ENCODE data around the gene GJA1. TPM values are rescaled to one million over a fixed set of nuclear protein-coding genes. Genes with fewer than 3 reads are reported as not detected.
A peak's percentile ranks its signal among the peaks of the same experiment; 100 is the strongest.
"Not testable (repeated sequence)": the region's sequence is repeated elsewhere in the genome, so short reads cannot be mapped to it uniquely, and the experiment has no call there.

GJA1 gene
- 10 to 100 TPM in 1 of 4 donors, 1 to 10 TPM in 3; 6.8 to 10.8 (median 9.2) TPM for total RNA-seq

DNA sequence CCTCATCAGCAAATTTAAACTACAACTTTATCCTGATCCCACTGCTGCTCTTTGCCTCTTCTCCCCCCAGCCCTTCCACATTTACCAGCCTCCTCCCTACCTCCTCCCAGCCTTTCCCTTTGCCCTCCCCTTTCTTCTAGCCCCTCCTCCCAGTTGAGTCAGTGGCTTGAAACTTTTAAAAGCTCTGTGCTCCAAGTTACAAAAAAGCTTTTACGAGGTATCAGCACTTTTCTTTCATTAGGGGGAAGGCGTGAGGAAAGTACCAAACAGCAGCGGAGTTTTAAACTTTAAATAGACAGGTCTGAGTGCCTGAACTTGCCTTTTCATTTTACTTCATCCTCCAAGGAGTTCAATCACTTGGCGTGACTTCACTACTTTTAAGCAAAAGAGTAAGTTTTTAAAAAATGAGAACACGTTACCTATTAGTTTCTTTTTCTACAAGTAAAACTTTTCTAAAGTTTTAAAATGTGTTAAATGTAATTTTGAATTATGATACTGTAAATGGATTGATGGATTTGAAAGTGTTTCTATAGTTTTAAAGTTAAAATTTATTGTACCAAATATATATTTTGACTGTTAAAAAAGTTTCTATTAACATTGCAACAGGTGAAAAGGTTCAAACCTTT, at the start of gene GJA1:
Gene GJA1 (plus strand): TSS at position 203 of the 626 bp plus-strand sequence. CDS start 11,202 bp downstream, outside the sequence.
- peaks cover 7 to 13% of the 10 kb centered on the region in 2 donors for H3K4me1 ChIP-seq
- H3K27me3 ChIP-seq: peaks cover 18 to 36% (median 30%) of the 10 kb centered on the region in 3 donors
- H3K9me3 ChIP-seq: no peaks in the 10 kb centered on the region
- in situ Hi-C loops (cut with MboI; ENCODE audit: low sequenced_read_pairs in 4 of 4): loop anchor here in 2 of 4 donors (10.0 to 25.0 kb wide), 2 partner anchors 427 to 749 kb away; no protein-coding TSS in a partner anchor
- peak within 1 kb of the TSS; percentile 42 to 79 (median 77) for H3K27ac ChIP-seq
- H3K4me3 ChIP-seq: peak within 1 kb of the TSS; percentile 58 to 74 (median 64)
- intact Hi-C loops (cut with DNase I; ENCODE audit: low total_unique reads): loop anchor here (5.0 to 10.0 kb wide), 3 partner anchors 72 to 939 kb away; no protein-coding TSS in a partner anchor
- DNase-seq (peak; percentile 17 to 25), ATAC-seq (peak; percentile 48 to 60)
- no peaks in the 10 kb centered on the region for H3K36me3 ChIP-seq
- no peak for TF ChIP-seq CTCF (IDR thresholded peaks at IDR 0.05 in 4 of 5, conservative IDR thresholded peaks at IDR 0.05 in 1 of 5)
- peak; percentile 40 to 72 for TF ChIP-seq POLR2A (IDR thresholded peaks at IDR 0.05)

GRCh38 chr6:121386551-121386950, 48.9 kb upstream of the GJA1 start:
- H3K27ac ChIP-seq; H3K4me1 ChIP-seq; H3K9me3 ChIP-seq; intact Hi-C loops (cut with DNase I; ENCODE audit: low total_unique reads); DNase-seq; H3K27me3 ChIP-seq; ATAC-seq; in situ Hi-C loops (cut with MboI; ENCODE audit: low sequenced_read_pairs in 4 of 4); H3K4me3 ChIP-seq; H3K36me3 ChIP-seq: not testable (repeated sequence)

- H3K4me1 ChIP-seq: no peaks in the 10 kb centered on the region
- no peak overlapping the region for H3K4me3 ChIP-seq
- DNase-seq (no peak), ATAC-seq (no peak)
- H3K27me3 ChIP-seq: no peaks in the 10 kb centered on the region
- in situ Hi-C loops (cut with MboI; ENCODE audit: low sequenced_read_pairs in 4 of 4) (no loop called here), intact Hi-C loops (cut with DNase I; ENCODE audit: low total_unique reads) (no loop called here)
- H3K27ac ChIP-seq: no peak overlapping the region
- no peaks in the 10 kb centered on the region for H3K9me3 ChIP-seq
- no peak for TF ChIP-seq POLR2A (IDR thresholded peaks at IDR 0.05)
- no peak for TF ChIP-seq CTCF (IDR thresholded peaks at IDR 0.05 in 4 of 5, conservative IDR thresholded peaks at IDR 0.05 in 1 of 5)
- no peaks in the 10 kb centered on the region for H3K36me3 ChIP-seq
These were observed 46.0 kb upstream of the GJA1 start for GRCh38 chr6:121389419-121389818.

DNA sequence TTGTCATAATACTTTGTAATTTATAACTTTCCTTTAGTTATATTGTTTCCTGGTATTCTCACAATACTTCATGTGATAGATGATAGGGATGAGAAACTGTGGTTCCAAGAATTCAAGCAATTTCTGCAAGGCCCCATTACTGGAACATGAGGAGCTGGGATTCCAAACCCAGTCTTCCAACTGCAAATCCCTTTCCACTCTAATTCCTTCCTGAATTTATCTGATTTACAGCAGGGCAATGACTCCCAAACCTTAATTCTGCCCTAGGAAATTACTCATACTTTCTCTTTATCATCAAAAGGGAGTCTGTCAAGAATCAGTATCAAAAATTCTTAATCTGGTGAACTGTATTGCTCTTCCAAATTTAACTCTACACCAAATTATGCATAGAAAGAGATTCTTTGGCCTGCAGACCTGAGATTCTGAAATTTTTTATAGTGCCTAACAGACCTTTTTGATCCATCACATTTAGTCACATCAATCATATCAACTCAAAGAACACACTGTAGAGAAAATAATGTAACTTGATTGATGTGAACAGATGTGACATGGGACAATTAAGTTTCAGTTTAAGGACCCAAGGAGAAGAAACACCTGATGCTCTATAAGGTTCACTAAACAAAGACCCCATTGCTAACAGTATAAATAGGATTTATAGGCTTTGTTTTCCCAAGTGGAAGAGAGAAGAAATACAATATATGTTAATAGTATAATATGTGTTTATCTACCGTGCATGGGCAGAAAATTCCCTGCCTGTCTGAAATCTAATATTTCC, 41.5 kb upstream of the GJA1 start:
- TF ChIP-seq CTCF (IDR thresholded peaks at IDR 0.05 in 4 of 5, conservative IDR thresholded peaks at IDR 0.05 in 1 of 5) (no peak), POLR2A (IDR thresholded peaks at IDR 0.05) (no peak)
- Histone ChIP-seq H3K27ac (no peak overlapping the region), H3K27me3 (no peaks in the 10 kb centered on the region), H3K9me3 (no peaks in the 10 kb centered on the region), H3K4me1 (no peaks in the 10 kb centered on the region), H3K36me3 (no peaks in the 10 kb centered on the region), H3K4me3 (no peak overlapping the region)
- in situ Hi-C loops (cut with MboI; ENCODE audit: low sequenced_read_pairs in 4 of 4) (no loop called here), intact Hi-C loops (cut with DNase I; ENCODE audit: low total_unique reads) (no loop called here)
- DNase-seq: no peak
- no peak for ATAC-seq

DNA sequence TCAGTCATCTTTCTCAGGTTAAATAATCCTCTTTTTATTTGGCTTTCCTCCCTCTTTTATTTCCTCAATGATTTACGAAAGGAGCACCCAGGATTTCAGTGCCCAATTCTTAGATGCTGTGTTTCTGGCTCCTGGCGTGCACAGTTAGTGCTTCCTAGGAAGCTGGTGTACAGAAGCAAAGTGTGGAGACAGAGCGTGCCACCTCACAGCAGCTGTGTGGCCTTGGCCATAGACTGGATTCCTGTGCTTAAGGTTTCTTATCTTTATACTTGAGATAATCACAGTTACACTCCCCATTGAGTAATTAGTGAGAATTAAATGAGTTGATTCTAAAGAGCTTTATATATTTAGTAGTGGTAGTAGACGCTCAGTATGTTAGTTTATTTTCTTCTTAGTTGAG, 39.7 kb upstream of the GJA1 start:
- no peaks in the 10 kb centered on the region for H3K27me3 ChIP-seq
- no peak for DNase-seq
- H3K4me3 ChIP-seq: no peak overlapping the region
- no peaks in the 10 kb centered on the region for H3K4me1 ChIP-seq
- intact Hi-C loops (cut with DNase I; ENCODE audit: low total_unique reads): no loop called here
- no peak for ATAC-seq
- H3K9me3 ChIP-seq: no peaks in the 10 kb centered on the region
- no peaks in the 10 kb centered on the region for H3K36me3 ChIP-seq
- H3K27ac ChIP-seq: no peak overlapping the region
- in situ Hi-C loops (cut with MboI; ENCODE audit: low sequenced_read_pairs in 4 of 4): no loop called here
- no peak for TF ChIP-seq POLR2A (IDR thresholded peaks at IDR 0.05)
- no peak for TF ChIP-seq CTCF (IDR thresholded peaks at IDR 0.05 in 4 of 5, conservative IDR thresholded peaks at IDR 0.05 in 1 of 5)

GRCh38 chr6:121397188-121397587, 38.3 kb upstream of the GJA1 start:
- H3K27ac ChIP-seq; H3K36me3 ChIP-seq; H3K9me3 ChIP-seq; H3K27me3 ChIP-seq; DNase-seq; intact Hi-C loops (cut with DNase I; ENCODE audit: low total_unique reads); in situ Hi-C loops (cut with MboI; ENCODE audit: low sequenced_read_pairs in 4 of 4); H3K4me1 ChIP-seq; H3K4me3 ChIP-seq; ATAC-seq: not testable (repeated sequence)
